ENCODE measurements around the gene UQCR11.

Gene UQCR11

GRCh38 chr19:1615156-1615765, 10.0 kb upstream of the UQCR11 start:
- no peak for DNase-seq (ENCODE audit: low spot score)

- DNase-seq (ENCODE audit: low spot score), result no peak
Observed at GRCh38 chr19:1613808-1614570, 8.7 kb upstream of the UQCR11 start.

- DNase-seq (ENCODE audit: low spot score), result no peak
Observed at GRCh38 chr19:1613146-1613545, 7.9 kb upstream of the UQCR11 start.

GRCh38 chr19:1612114-1613086, 7.1 kb upstream of the UQCR11 start:
- no peak for DNase-seq (ENCODE audit: low spot score)

GRCh38 chr19:1611353-1611752, 6.1 kb upstream of the UQCR11 start:
- DNase-seq (ENCODE audit: low spot score), result no peak

- no peak for DNase-seq (ENCODE audit: low spot score)
Observed at GRCh38 chr19:1610579-1610978, 5.3 kb upstream of the UQCR11 start.

GRCh38 chr19:1609680-1610474, 4.6 kb upstream of the UQCR11 start:
- DNase-seq (ENCODE audit: low spot score), result no peak

- DNase-seq (ENCODE audit: low spot score), result no peak
Observed at GRCh38 chr19:1609103-1609396, 3.8 kb upstream of the UQCR11 start.

GRCh38 chr19:1608359-1609102, 3.3 kb upstream of the UQCR11 start:
- peak; percentile 38 for DNase-seq (ENCODE audit: low spot score)

- no peak for DNase-seq (ENCODE audit: low spot score)
Observed at GRCh38 chr19:1606138-1606651, 933 bp upstream of the UQCR11 start.

- DNase-seq (ENCODE audit: low spot score), result no peak
Observed at GRCh38 chr19:1602091-1602707, 3.1 kb downstream of the UQCR11 start.

- no peak for DNase-seq (ENCODE audit: low spot score)
Observed at GRCh38 chr19:1601613-1602064, 3.6 kb downstream of the UQCR11 start.

- DNase-seq (ENCODE audit: low spot score), result no peak
Observed at GRCh38 chr19:1599460-1599846, 5.8 kb downstream of the UQCR11 start.

- DNase-seq (ENCODE audit: low spot score), result no peak
Observed at GRCh38 chr19:1598777-1599459, 6.3 kb downstream of the UQCR11 start.

GRCh38 chr19:1593501-1593772, 11.8 kb downstream of the UQCR11 start:
- DNase-seq (ENCODE audit: low spot score), result no peak

- DNase-seq (ENCODE audit: low spot score), result peak; percentile 88
Observed at GRCh38 chr19:1592755-1593500, 12.3 kb downstream of the UQCR11 start, which contains the start of gene MBD3. MBD3 (minus strand) TSS chr19:1592865; CDS start chr19:1592631, 234 bp downstream.

GRCh38 chr19:1592024-1592754, 13.1 kb downstream of the UQCR11 start:
- DNase-seq (ENCODE audit: low spot score), result peak; percentile 84

GRCh38 chr19:1591421-1592023, 13.7 kb downstream of the UQCR11 start:
- DNase-seq (ENCODE audit: low spot score), result no peak

All from CD4-positive, alpha-beta T cell treated with Interleukin-15 for 4 hours (primary cell).